ENCODE measurements around the gene UST. TPM values are rescaled to one million over a fixed set of nuclear protein-coding genes. Genes with fewer than 3 reads are reported as not detected.

UST gene
- total RNA-seq, 6 experiments from 2014 or later: 0.44 to 1.9 (median 0.91) TPM

- Histone ChIP-seq H3K27ac (no peak overlapping the region), H3K27me3 (no peaks in the 10 kb centered on the region), H3K4me3 (no peak overlapping the region), H3K36me3 (no peaks in the 10 kb centered on the region), H3K4me1 (peaks cover 0 to 6% (median 2%) of the 10 kb centered on the region in 4 donors), H3K9me3 (no peaks in the 10 kb centered on the region)
- TF ChIP-seq CTCF (IDR thresholded peaks at IDR 0.05) (no peak), POLR2A (IDR thresholded peaks at IDR 0.05) (no peak)
- intact Hi-C loops (cut with DNase I): loop anchor here in 1 of 2 donors (10.0 kb wide), 1 partner anchor 354 kb away; no protein-coding TSS in a partner anchor
- DNase-seq: no peak
- WGBS (ENCODE audit: insufficient coverage, low coverage, low lambda C conversion rate, missing lambda C conversion rate): 59% methylated on average over 2 of the region's 5 CpGs
- ATAC-seq: no peak
These were observed 333.7 kb downstream of the UST start for GRCh38 chr6:149080511-149080910.

GRCh38 chr6:149081281-149081680 lies 334.5 kb downstream of the UST start:
- DNase-seq: no peak
- intact Hi-C loops (cut with DNase I): loop anchor here in 1 of 2 donors (10.0 kb wide), 1 partner anchor 354 kb away; no protein-coding TSS in a partner anchor
- H3K4me3 ChIP-seq: no peak overlapping the region
- H3K4me1 ChIP-seq: peaks cover 0 to 6% (median 2%) of the 10 kb centered on the region in 4 donors
- H3K36me3 ChIP-seq: no peaks in the 10 kb centered on the region
- 94% methylated on average over 1 of the region's 1 CpG for WGBS (ENCODE audit: insufficient coverage, low coverage, low lambda C conversion rate, missing lambda C conversion rate)
- no peak for ATAC-seq
- TF ChIP-seq POLR2A (IDR thresholded peaks at IDR 0.05): no peak
- TF ChIP-seq CTCF (IDR thresholded peaks at IDR 0.05): no peak
- H3K27me3 ChIP-seq: no peaks in the 10 kb centered on the region
- no peaks in the 10 kb centered on the region for H3K9me3 ChIP-seq
- H3K27ac ChIP-seq: no peak overlapping the region

- H3K27me3 ChIP-seq: no peaks in the 10 kb centered on the region
- WGBS (ENCODE audit: insufficient coverage, low coverage, low lambda C conversion rate, missing lambda C conversion rate): 29% methylated on average over 6 of the region's 6 CpGs
- TF ChIP-seq CTCF (IDR thresholded peaks at IDR 0.05) (peak; percentile 85 to 87 (median 86)), POLR2A (IDR thresholded peaks at IDR 0.05) (no peak)
- no peaks in the 10 kb centered on the region for H3K36me3 ChIP-seq
- DNase-seq: peak; percentile 67 to 80 (median 75)
- H3K4me3 ChIP-seq: no peak overlapping the region
- no peak overlapping the region for H3K27ac ChIP-seq
- peak; percentile 95 to 96 (median 96) for ATAC-seq
- peaks cover 0 to 5% (median under 1%) of the 10 kb centered on the region in 4 donors for H3K4me1 ChIP-seq
- intact Hi-C loops (cut with DNase I): loop anchor here in 1 of 2 donors (10.0 kb wide), 1 partner anchor 352 kb away; no protein-coding TSS in a partner anchor
- H3K9me3 ChIP-seq: no peaks in the 10 kb centered on the region
These were observed 335.5 kb downstream of the UST start for GRCh38 chr6:149082320-149082719.

GRCh38 chr6:149084026-149084425 lies 337.2 kb downstream of the UST start:
- no peaks in the 10 kb centered on the region for H3K9me3 ChIP-seq
- no peaks in the 10 kb centered on the region for H3K36me3 ChIP-seq
- TF ChIP-seq CTCF (IDR thresholded peaks at IDR 0.05): no peak
- TF ChIP-seq POLR2A (IDR thresholded peaks at IDR 0.05): no peak
- no peak overlapping the region for H3K4me3 ChIP-seq
- H3K4me1 ChIP-seq: no peaks in the 10 kb centered on the region
- intact Hi-C loops (cut with DNase I): loop anchor here in 1 of 2 donors (10.0 kb wide), 1 partner anchor 351 kb away; no protein-coding TSS in a partner anchor
- H3K27ac ChIP-seq: no peak overlapping the region
- ATAC-seq: no peak
- no peak for DNase-seq
- no peaks in the 10 kb centered on the region for H3K27me3 ChIP-seq

Measured in right lobe of liver (tissue), 6 donors.